ENCODE data around the gene PRR33. TPM values are rescaled to one million over a fixed set of nuclear protein-coding genes. Genes with fewer than 3 reads are reported as not detected.
"Not testable (repeated sequence)": the region's sequence is repeated elsewhere in the genome, so short reads cannot be mapped to it uniquely, and the experiment has no call there.

PRR33 gene
- total RNA-seq: 1 to 10 TPM; 2.3 to 4.9 (median 3.5) TPM
- polyA plus RNA-seq: 1 to 10 TPM in 1 of 2 donors, under 1 TPM in 1; 0.09 to 6.5 TPM
- long read RNA-seq, donor 1, transcript PRR33-201 (1 exons, 3,319 nt): major isoform, 17 of 22 reads
- long read RNA-seq, donor 1, partial matches to known transcripts: 0 of 22 reads
- long read RNA-seq, donor 1, other reads (novel, unspliced or antisense): 5 of 22 reads
- long read RNA-seq, donor 2, transcript PRR33-201 (1 exons, 3,319 nt): major isoform, 14 of 21 reads
- long read RNA-seq, donor 2, partial matches to known transcripts: 0 of 21 reads
- long read RNA-seq, donor 2, other reads (novel, unspliced or antisense): 7 of 21 reads
- long read RNA-seq, donor 3, transcript PRR33-201 (1 exons, 3,319 nt): major isoform, 16 of 20 reads
- long read RNA-seq, donor 3, partial matches to known transcripts: 0 of 20 reads
- long read RNA-seq, donor 3, other reads (novel, unspliced or antisense): 4 of 20 reads

DNA sequence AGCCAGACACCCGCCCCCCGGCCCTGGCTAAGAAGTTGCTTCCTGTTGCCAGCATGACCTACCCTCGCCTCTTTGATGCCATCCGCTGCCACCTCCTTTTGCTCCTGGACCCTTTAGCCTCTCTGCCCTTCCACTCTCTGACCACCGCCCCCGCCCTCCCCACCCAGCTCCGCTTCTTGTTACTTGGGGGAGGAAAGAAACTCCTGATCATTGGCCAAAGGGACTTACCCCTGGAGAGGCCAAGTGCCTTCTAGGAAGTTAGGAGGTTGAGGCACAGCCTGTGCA is at the start of gene PRR33:
Gene PRR33, minus strand, starts transcription at position 65 of the 285 bp plus-strand sequence. CDS start 1,311 bp downstream, outside the sequence.
- Histone ChIP-seq H3K9me3 (no peaks in the 10 kb centered on the region), H3K4me3 (no peak within 1 kb of the TSS), H3K36me3 (peaks cover 0 to 35% (median 0%) of the 10 kb centered on the region in 9 donors), H3K27me3 (peaks cover 0 to 4% (median 0%) of the 10 kb centered on the region in 7 donors), H3K4me1 (peaks cover 0 to 43% (median 6%) of the 10 kb centered on the region in 9 donors), H3K27ac (peak within 1 kb of the TSS in 5 of 10 donors; percentile 15 to 41 (median 31))
- intact Hi-C loops (cut with DNase I): loop anchor here in 3 of 10 donors (1.0 to 10.0 kb wide), 2 partner anchors 25 to 53 kb away; partner anchors contain the start of gene MRPL23 (in 2 of the 3)
- DNase-seq: no peak
- TF ChIP-seq, protein P1, sequence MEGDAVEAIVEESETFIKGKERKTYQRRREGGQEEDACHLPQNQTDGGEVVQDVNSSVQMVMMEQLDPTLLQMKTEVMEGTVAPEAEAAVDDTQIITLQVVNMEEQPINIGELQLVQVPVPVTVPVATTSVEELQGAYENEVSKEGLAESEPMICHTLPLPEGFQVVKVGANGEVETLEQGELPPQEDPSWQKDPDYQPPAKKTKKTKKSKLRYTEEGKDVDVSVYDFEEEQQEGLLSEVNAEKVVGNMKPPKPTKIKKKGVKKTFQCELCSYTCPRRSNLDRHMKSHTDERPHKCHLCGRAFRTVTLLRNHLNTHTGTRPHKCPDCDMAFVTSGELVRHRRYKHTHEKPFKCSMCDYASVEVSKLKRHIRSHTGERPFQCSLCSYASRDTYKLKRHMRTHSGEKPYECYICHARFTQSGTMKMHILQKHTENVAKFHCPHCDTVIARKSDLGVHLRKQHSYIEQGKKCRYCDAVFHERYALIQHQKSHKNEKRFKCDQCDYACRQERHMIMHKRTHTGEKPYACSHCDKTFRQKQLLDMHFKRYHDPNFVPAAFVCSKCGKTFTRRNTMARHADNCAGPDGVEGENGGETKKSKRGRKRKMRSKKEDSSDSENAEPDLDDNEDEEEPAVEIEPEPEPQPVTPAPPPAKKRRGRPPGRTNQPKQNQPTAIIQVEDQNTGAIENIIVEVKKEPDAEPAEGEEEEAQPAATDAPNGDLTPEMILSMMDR (IDR thresholded peaks at IDR 0.05): no peak
- peak in 2 of 8 donors; percentile 3 to 4 for ATAC-seq
- 82 to 92% methylated on average over 7 of the region's 7 CpGs for WGBS, 2 donors

GRCh38 chr11:1939788-1940187 is 48.1 kb upstream of the PRR33 start:
- intact Hi-C loops (cut with DNase I): loop anchor here in 7 of 10 donors (1.0 to 10.0 kb wide), 5 partner anchors 26 to 45 kb away; partner anchors contain the start of gene PRR33 (in 2 of the 7)
- H3K4me1 ChIP-seq: peaks cover 4 to 31% (median 15%) of the 10 kb centered on the region in 9 donors
- DNase-seq, H3K36me3 ChIP-seq, H3K9me3 ChIP-seq, H3K4me3 ChIP-seq, H3K27me3 ChIP-seq: not testable (repeated sequence)
- WGBS, 2 donors: 87 to 94% methylated on average over 1 of the region's 1 CpG
- ATAC-seq: peak in 4 of 8 donors; percentile 31 to 57 (median 53)
- H3K27ac ChIP-seq: peak overlapping the region in 1 of 10 donors; percentile 15

GRCh38 chr11:1939006-1939625 is 47.4 kb upstream of the PRR33 start:
- intact Hi-C loops (cut with DNase I): loop anchor here in 4 of 10 donors (1.0 kb wide), 3 partner anchors 26 to 45 kb away; no protein-coding TSS in a partner anchor
- Histone ChIP-seq H3K9me3 (no peaks in the 10 kb centered on the region), H3K27ac (peak overlapping the region; percentile 44 to 79 (median 70)), H3K36me3 (peaks cover 0 to 5% (median 0%) of the 10 kb centered on the region in 9 donors), H3K27me3 (no peaks in the 10 kb centered on the region), H3K4me3 (peak overlapping the region in 1 of 10 donors; percentile 5), H3K4me1 (peaks cover 4 to 29% (median 15%) of the 10 kb centered on the region in 9 donors)
- TF ChIP-seq, protein P1 (IDR thresholded peaks at IDR 0.05): no peak
- ATAC-seq: peak in 4 of 8 donors; percentile 35 to 50 (median 41)
- DNase-seq: peak in 1 of 2 donors; percentile 34
- WGBS, 2 donors: 28 to 43% methylated on average over 23 of the region's 23 CpGs

DNA sequence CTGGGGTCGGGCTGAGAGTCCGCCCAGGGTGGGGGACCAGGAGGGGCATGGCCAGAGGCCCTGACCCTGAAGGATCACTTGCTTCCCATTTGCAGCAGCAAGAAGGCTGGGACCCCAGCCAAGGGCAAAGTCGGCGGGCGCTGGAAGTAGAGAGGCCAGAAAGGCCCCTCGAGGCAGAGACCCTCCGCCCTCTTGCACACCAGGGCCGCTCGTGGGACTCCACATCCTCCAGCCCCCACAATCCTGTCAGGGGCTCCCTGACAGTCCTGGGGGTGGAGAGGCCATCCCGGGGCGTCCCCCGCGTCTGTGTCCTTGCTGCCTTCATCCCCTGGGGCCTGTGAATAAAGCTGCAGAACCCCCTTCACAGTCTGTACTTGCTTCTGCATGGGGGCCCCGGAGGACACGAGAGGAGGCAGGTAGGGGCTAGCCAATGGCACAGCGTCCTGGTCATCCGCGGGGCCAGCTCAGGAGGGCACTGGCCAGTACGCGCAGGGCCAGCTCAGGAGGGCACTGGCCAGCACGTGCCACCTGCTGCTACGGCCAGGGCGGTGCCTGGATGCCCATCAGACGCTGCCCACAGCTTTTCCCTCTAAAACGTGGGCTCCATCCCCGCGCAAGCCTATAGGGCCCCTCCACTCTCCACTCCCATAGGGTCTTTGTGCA is 46.8 kb upstream of the PRR33 start:
- WGBS, 2 donors: 69 to 78% methylated on average over 27 of the region's 27 CpGs

More for the DNA sequence above, 46.8 kb upstream of the PRR33 start:
- ATAC-seq (peak in 4 of 8 donors; percentile 4 to 13 (median 10)), DNase-seq (peak in 1 of 2 donors; percentile 9)
- Histone ChIP-seq H3K4me3 (no peak overlapping the region), H3K36me3 (peaks cover 0 to 5% (median 0%) of the 10 kb centered on the region in 9 donors), H3K27ac (peak overlapping the region in 9 of 10 donors; percentile 44 to 79 (median 70)), H3K4me1 (peaks cover 4 to 22% (median 15%) of the 10 kb centered on the region in 9 donors), H3K27me3 (no peaks in the 10 kb centered on the region), H3K9me3 (no peaks in the 10 kb centered on the region)
- intact Hi-C loops (cut with DNase I): loop anchor here in 6 of 10 donors (1.0 kb wide), 5 partner anchors 23 to 44 kb away; no protein-coding TSS in a partner anchor
- TF ChIP-seq, protein P1 (IDR thresholded peaks at IDR 0.05): no peak

Data from heart right ventricle (tissue), 16 donors.